H1 (cell line): ENCODE data around the gene C11orf71.

Experiments
- ASH2L ChIP-seq: fragments of 200-600, 300-600 bp; sonication (generic); IDR thresholded peaks from one replicate; pipeline ENCODE4 v1.7.1; 2017; ENCODE audit warnings: low read length
- BRCA1 ChIP-seq: IDR thresholded peaks from 2 replicates; pipeline ENCODE4 v1.6.1; 2012; ENCODE audit warnings: low read depth, low read length, improper control_type of control experiment
- CTCF ChIP-seq, 3 experiments: IDR thresholded peaks; 1 replicate in 2 of 3; 2 replicates in 1 of 3; pipeline versions ENCODE4 v1.5.1 to v1.6.1; 2011; ENCODE audit warnings: low read length in 3 of 3, mild to moderate bottlenecking in 3 of 3, inconsistent platforms in 2 of 3, low read depth in 1 of 3, moderate library complexity in 1 of 3; ENCODE audit not compliant: insufficient read depth in 1 of 3; ENCODE audit errors: control extremely low read depth in 1 of 3
- EP300 ChIP-seq, 2 experiments: IDR thresholded peaks; 1 replicate in 1 of 2; 2 replicates in 1 of 2; pipeline ENCODE4 v1.6.1; 2011 to 2012; ENCODE audit warnings: low read depth in 2 of 2, low read length in 2 of 2, mild to moderate bottlenecking in 2 of 2, borderline replicate concordance in 1 of 2, inconsistent platforms in 1 of 2, moderate library complexity in 1 of 2
- EZH2 ChIP-seq: fragments of 200-600 bp; sonication (generic); IDR thresholded peaks from 2 replicates; pipeline ENCODE4 v1.7.1; 2012; ENCODE audit warnings: low read depth, mild to moderate bottlenecking, moderate library complexity, low read length, inconsistent platforms; ENCODE audit not compliant: severe bottlenecking
- GABPA ChIP-seq: IDR thresholded peaks from 2 replicates; pipeline ENCODE4 v1.6.1; 2011; ENCODE audit warnings: mild to moderate bottlenecking, low read length, moderate library complexity, borderline replicate concordance; ENCODE audit not compliant: insufficient read depth
- JUND ChIP-seq: IDR thresholded peaks from 2 replicates; pipeline ENCODE4 v1.6.1; 2011; ENCODE audit warnings: mild to moderate bottlenecking, improper control_type of control experiment, low read length
- KDM1A ChIP-seq: fragments of 200-600, 300-600 bp; sonication (generic); IDR thresholded peaks from 2 replicates; pipeline ENCODE4 v1.7.1; 2016; ENCODE audit warnings: mild to moderate bottlenecking, low read length, borderline replicate concordance
- POLR2A ChIP-seq, 2 experiments: IDR thresholded peaks; 1 replicate in 1 of 2; 2 replicates in 1 of 2; pipeline ENCODE4 v1.6.1; 2011; ENCODE audit warnings: low read depth in 2 of 2, low read length in 2 of 2, mild to moderate bottlenecking in 2 of 2; ENCODE audit errors: control extremely low read depth in 1 of 2
- RFX5 ChIP-seq: IDR thresholded peaks from 2 replicates; pipeline ENCODE4 v1.6.1; 2011; ENCODE audit warnings: low read depth, low read length, improper control_type of control experiment, borderline replicate concordance
- SP2 ChIP-seq: IDR thresholded peaks from 2 replicates; pipeline ENCODE4 v1.6.1; 2012; ENCODE audit warnings: mild to moderate bottlenecking, low read length, inconsistent platforms
- TCF12 ChIP-seq: IDR thresholded peaks from 2 replicates; pipeline ENCODE4 v1.6.1; 2011; ENCODE audit warnings: low read depth, mild to moderate bottlenecking, low read length
- TF ChIP-seq, protein P1 (sequence below): IDR thresholded peaks from 2 replicates; pipeline ENCODE4 v1.6.1; 2011; ENCODE audit warnings: low read depth, mild to moderate bottlenecking, low read length; ENCODE audit not compliant: insufficient read depth

- TF ChIP-seq TCF12 = no peak
- TF ChIP-seq RFX5 = no peak
- no peak for TF ChIP-seq CTCF (IDR thresholded peaks at IDR 0.05; ENCODE audit: control extremely low read depth in 1 of 3, insufficient read depth in 1 of 3, low read depth in 1 of 3, low read length in 3 of 3)
- no peak for TF ChIP-seq GABPA
- TF ChIP-seq ASH2L = no peak
- TF ChIP-seq BRCA1 = no peak
- no peak for TF ChIP-seq SP2
- no peak for TF ChIP-seq EP300 (IDR thresholded peaks at IDR 0.05; ENCODE audit: borderline replicate concordance in 1 of 2, low read depth in 2 of 2, low read length in 2 of 2)
- no peak for TF ChIP-seq JUND
- TF ChIP-seq KDM1A = no peak
- TF ChIP-seq, protein P1, sequence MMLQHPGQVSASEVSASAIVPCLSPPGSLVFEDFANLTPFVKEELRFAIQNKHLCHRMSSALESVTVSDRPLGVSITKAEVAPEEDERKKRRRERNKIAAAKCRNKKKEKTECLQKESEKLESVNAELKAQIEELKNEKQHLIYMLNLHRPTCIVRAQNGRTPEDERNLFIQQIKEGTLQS = no peak
- no peak for TF ChIP-seq EZH2
- TF ChIP-seq POLR2A (IDR thresholded peaks at IDR 0.05; ENCODE audit: control extremely low read depth in 1 of 2, low read depth in 2 of 2, low read length in 2 of 2) = no peak
Measured at GRCh38 chr11:114433376-114433775, 33.1 kb upstream of the C11orf71 start.
